Measurements from ENCODE around the gene KCTD20.

The KCTD20 gene

GRCh38 chr6:36484736-36485135 is 41.9 kb downstream of the KCTD20 start:
- no peak for DNase-seq (ENCODE audit: low read depth)
- TF ChIP-seq, protein P1, sequence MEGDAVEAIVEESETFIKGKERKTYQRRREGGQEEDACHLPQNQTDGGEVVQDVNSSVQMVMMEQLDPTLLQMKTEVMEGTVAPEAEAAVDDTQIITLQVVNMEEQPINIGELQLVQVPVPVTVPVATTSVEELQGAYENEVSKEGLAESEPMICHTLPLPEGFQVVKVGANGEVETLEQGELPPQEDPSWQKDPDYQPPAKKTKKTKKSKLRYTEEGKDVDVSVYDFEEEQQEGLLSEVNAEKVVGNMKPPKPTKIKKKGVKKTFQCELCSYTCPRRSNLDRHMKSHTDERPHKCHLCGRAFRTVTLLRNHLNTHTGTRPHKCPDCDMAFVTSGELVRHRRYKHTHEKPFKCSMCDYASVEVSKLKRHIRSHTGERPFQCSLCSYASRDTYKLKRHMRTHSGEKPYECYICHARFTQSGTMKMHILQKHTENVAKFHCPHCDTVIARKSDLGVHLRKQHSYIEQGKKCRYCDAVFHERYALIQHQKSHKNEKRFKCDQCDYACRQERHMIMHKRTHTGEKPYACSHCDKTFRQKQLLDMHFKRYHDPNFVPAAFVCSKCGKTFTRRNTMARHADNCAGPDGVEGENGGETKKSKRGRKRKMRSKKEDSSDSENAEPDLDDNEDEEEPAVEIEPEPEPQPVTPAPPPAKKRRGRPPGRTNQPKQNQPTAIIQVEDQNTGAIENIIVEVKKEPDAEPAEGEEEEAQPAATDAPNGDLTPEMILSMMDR (conservative IDR thresholded peaks at IDR 0.05; ENCODE audit: low read length): no peak
- H3K4me3 ChIP-seq (ENCODE audit: low read length): no peak overlapping the region

- peak; percentile 60 for DNase-seq (ENCODE audit: low read depth)
- H3K4me3 ChIP-seq (ENCODE audit: low read length): no peak overlapping the region
- TF ChIP-seq, protein P1 (conservative IDR thresholded peaks at IDR 0.05; ENCODE audit: low read length): no peak
Measured at GRCh38 chr6:36487698-36488097, 44.9 kb downstream of the KCTD20 start.

GRCh38 chr6:36488221-36488620 is 45.4 kb downstream of the KCTD20 start:
- H3K4me3 ChIP-seq (ENCODE audit: low read length): no peak overlapping the region
- DNase-seq (ENCODE audit: low read depth): no peak
- TF ChIP-seq, protein P1 (conservative IDR thresholded peaks at IDR 0.05; ENCODE audit: low read length): no peak

DNA sequence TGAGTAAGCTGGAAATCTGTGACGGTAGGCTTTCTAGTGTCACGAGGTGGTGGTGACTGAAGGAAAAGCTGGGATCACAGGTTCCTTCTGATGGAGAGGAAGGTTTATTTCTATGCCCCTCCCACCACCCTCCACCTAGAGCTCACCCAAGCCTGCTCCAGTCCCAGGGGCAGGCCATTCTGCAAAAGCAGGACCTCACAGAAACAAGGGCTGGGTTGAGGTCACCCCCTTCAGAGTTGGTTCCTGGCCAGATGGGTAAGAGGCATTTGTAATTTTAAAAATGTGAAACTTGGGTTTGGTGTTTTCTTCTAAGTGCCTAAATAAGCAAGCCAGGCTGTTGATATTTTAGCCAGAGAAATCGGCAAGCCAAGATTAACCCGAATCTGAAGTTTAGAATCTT is 46.6 kb downstream of the KCTD20 start:
- TF ChIP-seq, protein P1 (conservative IDR thresholded peaks at IDR 0.05; ENCODE audit: low read length): no peak
- DNase-seq (ENCODE audit: low read depth): no peak
- H3K4me3 ChIP-seq (ENCODE audit: low read length): no peak overlapping the region

GRCh38 chr6:36491378-36491965 is 48.7 kb downstream of the KCTD20 start:
- H3K4me3 ChIP-seq (ENCODE audit: low read length): no peak overlapping the region
- TF ChIP-seq, protein P1 (conservative IDR thresholded peaks at IDR 0.05; ENCODE audit: low read length): no peak
- peak; percentile 22 for DNase-seq (ENCODE audit: low read depth)

DNA sequence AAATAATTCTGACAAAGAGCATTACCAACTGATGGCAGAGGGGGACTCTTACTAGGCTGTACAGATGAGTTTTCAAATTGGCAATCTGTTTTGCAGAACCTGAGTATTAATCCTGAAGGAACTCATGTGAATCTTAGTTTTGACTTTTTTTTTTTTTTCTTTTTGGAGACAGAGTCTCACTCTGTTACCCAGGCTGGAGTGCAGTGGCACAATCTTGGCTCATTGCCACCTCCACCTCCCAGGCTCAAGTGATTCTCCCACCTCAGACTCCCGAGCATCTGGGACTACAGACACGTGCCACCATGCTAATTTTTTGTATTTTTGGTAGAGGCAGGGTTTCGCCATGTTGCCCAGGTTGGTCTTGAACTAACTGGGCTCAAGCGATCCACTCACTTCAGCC is 49.3 kb downstream of the KCTD20 start:
- no peak for DNase-seq (ENCODE audit: low read depth)
- no peak overlapping the region for H3K4me3 ChIP-seq (ENCODE audit: low read length)
- TF ChIP-seq, protein P1 (conservative IDR thresholded peaks at IDR 0.05; ENCODE audit: low read length): no peak

GRCh38 chr6:36492621-36493020 is 49.8 kb downstream of the KCTD20 start:
- TF ChIP-seq, protein P1 (conservative IDR thresholded peaks at IDR 0.05; ENCODE audit: low read length): no peak
- H3K4me3 ChIP-seq (ENCODE audit: low read length): no peak overlapping the region
- no peak for DNase-seq (ENCODE audit: low read depth)

Measured in AG10803 (cell line).